DMS 273 (cell line): ENCODE measurements around the gene TJP2.

ENCODE experiments used
- DNase-seq: peaks from one replicate; lab custom pipeline; 2025; ENCODE audit not compliant: unreplicated experiment; lab: John Stamatoyannopoulos, UW

Gene TJP2

DNA sequence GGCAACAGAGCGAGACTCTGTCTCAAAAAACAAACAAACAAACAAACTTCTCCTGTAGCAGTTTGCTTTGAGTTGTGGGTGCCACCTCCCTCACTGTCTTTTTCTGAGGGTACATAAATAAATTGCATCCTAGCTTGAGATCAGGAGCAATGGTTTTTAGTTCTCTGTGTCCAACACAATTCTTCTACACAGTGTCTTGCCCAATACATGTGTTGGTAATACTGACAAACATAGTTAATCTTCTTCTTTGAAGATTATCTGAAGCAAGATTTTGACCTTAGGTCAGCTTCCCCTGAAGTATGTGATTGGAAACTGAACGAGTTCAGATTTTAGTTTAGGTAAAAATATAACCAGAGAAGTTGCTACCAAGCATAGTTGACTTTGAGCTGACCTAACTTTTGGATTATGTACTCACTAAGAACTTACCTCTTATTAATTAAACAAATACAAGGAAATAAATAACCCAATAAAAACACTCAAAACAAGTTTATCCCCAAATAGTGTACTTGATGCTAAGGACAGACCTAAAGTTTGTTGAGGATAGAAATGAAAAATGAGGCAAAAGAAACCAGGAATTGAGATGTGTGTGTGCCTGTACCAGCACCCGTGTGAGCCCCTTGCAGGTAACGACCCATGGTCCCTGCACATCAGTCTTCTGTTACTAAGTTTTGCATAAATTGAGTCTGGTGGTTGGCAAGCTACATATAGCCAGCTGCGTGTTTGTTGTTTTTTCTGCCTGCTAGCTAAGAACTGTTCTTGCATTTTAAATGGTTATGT is 16.2 kb downstream of the TJP2 start:
- peak; percentile 40 for DNase-seq

DNA sequence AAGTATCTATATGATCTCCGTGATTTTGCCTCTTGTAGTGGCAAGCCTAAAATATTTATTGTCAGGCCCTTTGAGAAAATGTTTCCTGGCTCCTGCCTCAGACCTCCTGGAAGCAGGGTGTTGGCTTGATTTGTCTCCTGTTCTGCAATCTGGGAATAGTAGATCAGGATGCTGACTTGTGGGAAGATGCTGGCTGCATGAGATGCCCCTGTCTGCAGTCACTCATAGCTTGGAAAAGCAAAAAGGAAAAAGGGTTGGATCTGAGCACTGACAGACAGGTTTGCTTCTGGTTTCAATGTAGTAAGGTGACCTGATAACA is 16.7 kb downstream of the TJP2 start:
- peak; percentile 39 for DNase-seq

DNA sequence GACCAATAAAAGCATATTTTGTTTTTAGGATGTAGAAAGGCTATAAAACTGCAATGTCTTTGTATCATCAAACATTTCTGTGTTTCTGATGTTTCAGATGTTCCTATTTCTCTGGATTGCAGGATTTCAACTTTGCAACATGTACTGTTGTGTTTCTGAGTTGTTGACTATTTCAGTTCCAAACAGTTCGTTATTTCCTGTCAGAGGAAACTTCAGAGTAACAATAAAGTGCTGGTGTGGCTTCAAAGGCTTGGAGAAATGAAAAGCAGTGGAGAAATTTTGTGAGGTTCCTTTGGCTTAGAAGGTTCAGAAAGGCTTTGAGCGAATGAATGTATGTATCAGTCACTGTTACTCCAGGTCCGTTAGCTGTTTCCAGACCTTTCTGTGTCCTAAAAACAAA is 17.2 kb downstream of the TJP2 start:
- DNase-seq = no peak

DNA sequence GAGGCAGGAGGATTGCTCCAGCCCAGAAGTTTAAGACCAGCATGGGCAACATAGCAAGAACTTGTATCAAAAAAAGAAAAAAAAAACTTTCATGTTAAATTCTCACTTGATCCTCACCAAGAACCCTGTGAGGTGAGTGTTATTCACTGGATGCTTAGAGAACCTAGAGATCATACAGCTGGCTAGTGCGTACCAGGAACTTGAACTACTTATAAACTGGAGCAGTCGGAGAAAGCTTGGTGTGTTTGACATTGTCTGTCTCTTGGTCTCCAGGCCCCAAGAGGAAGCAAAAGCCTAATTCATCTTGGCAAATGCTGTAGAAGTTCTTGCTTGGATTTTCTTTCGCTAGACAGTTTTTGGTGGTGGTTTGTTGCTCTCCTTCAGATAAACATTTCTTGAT is 18.1 kb downstream of the TJP2 start:
- no peak for DNase-seq

DNA sequence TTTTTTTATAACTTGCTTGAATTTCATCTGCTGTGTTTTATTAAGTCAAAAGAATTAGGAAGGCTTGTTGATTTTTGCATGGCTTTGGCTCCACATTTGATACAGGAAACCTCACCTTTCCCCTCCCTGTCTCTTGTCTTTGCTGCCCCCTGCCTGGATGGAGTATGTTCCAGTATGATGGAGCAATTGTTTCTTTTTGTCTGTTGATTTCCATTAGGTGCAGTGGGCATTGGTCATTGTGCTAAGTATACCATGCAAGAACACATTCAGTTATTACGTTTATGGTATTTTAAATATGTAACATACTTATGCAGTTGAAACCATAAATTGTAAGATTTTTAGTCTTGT is 19.6 kb downstream of the TJP2 start:
- peak; percentile 50 for DNase-seq

DNA sequence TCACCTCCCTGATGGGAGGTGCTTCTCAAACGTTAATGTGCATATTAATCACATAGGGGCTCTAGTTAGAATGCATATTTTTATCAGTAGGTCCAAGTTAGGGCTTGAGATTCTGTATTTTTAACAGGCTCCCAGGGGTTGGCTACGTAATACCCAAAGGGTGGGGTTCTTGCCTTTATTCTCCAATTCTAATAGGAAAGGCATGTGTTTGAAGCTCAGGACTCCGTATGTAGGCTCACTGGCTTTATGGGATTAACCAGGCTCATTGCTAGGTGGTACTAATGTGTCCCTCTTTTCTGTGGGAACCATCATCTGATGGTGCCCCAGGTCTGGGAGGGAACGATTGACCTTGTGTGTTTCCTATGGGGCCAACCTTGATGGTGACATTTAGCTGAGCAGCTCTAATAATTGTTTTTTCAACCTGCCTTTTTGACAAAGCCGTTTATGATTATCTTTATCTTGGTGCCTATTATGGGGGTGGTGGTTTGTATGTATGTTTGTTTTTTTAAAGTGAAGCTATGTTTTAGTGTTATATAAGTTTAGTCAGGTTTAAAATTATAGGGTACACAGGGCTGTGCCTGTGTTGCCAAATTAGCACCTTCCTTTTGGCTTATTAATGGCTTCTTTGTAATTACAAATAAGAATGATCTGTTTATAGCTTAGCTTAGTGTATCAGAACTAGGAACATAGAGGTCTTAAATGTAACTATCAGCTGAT is 20.8 kb downstream of the TJP2 start:
- DNase-seq = no peak

DNA sequence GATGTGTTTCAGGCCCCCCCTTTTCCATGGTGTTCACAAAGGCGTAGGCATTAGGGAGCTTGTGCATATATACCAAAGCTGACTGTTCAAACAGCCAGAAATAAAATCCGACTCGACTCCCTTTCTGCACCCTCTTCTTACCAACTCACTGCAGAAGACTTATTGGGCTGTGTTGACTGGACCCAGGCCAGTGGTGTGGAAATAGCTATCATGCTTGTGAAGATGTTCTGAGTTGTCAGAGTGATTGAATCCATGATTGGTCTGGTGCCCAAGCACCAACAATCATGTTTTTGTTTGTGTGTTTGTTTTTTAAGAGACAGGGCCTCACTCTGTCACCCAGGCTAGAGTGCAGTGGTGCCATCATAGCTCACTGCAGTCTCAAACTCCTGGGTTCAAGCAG is 21.6 kb downstream of the TJP2 start:
- no peak for DNase-seq

DNA sequence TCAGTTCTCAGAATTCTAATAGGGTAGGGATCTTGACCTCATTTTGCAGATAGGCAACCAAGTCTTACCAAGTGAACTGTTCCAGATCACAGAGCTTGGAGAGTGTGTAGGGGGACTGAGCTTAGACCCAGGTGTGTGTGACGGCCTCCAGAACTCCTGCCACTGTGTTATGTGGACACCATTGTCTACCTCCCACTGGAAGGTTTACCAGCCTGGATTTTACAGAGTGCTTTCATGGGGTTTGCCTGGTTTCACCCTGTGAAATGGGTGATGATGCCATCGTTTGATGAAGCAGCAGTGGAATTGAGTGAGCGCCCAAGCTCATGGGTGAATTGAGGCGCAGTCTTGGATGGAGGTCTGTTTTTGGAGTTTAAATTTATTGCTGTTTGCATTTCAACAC is 23.6 kb downstream of the TJP2 start:
- no peak for DNase-seq

DNA sequence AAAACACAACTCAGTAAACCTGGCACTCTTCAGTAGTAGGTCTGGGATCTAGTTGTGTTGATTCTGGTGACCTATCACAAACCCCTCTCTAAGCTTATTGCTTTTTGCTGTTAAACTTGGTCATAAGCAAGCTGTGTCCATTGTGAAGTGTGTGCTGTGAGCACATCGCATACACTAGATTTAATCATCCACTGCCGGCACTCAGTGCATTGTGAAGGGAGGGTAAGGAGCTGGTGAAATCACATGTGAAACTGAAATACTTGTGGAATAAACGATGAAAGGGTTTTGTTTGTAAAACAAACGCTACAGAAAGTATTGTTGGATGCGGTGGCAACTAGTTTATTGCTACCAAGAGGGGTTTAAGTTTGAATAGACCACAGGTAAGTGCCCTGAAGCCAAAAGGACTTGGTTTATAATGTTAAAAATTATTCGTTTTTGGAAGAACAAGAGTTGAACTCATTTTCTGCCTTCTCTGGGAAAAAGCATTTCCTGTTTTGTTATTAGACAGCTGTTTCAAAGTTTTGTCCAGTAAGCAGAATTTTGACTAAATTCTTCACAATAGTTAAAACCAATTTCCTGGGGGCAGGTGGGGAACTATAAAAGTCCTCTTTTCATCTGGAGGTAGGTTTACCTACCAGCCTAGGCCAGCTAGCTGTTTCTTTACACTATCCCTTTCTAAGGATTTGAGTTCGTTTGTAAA is 24.6 kb downstream of the TJP2 start:
- no peak for DNase-seq

DNA sequence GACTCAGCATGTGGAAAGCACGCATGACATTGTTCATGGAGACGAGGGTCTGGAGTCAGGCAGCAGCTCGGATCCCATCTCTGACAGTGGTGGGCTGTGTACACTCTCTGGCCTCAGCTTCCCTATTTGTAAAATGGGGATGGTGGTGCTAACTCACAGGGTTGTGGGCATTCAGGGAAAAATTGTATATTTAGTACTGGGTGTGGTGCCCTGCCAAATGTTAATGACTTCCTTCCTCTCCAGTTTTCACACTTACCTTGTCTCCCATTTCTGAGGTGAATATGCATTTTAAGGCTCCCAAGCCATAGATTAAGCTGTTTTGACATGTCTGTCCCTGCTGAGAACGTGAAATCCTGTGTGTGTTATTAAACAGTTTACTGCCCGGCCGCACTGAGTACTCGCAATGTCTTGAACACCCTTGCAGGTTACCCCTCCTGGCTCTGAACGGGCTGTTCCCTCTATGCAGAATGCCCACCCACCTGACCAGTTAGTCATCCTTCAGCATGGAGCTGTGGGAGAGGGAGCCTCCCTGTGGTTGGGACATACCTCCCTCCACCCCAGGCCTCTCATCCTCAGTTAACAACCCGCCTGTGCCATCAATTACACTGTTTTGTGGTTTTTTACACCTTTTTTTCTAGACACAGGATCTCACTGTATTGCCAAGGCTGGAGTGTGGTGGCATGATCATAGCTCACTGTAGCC is 25.8 kb downstream of the TJP2 start:
- no peak for DNase-seq

DNA sequence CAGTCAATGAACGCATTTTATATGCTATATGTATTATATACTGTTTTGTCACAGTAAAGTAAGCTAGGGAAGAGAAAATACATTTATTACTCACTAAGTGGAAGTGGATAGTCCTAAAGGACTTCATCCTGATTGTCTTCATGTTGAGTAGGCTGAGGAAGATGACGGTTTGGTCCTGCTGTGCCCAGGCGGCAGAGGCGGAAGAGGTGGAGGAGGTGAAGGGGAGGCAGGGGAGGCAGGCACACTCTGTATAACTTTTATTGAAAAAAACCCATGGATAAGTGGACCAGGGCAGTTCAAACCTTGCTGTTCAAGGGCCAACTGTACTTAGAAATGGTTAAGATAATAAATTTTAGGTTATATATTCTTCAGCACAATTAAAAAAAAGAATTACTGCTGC is 28.5 kb downstream of the TJP2 start:
- no peak for DNase-seq

DNA sequence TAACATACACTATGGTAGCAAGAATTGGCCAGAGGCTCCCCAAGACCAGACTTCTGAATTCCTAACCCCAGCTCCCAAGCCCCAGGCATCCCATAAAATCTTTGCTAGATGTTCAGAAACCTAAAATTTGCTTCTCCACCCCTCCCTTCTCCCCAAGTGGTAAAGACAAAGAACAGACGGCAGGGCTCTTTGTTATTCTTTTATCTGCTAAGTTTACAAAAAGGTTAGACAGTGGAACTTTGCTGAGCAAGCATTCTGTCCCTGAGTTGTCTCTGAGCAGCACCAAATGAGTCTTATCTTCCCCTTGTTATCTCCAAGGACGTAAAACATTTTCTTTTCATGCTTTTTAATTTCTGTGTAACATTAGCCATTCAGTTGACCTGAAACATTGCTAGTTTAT is 30.2 kb downstream of the TJP2 start:
- DNase-seq = no peak

DNA sequence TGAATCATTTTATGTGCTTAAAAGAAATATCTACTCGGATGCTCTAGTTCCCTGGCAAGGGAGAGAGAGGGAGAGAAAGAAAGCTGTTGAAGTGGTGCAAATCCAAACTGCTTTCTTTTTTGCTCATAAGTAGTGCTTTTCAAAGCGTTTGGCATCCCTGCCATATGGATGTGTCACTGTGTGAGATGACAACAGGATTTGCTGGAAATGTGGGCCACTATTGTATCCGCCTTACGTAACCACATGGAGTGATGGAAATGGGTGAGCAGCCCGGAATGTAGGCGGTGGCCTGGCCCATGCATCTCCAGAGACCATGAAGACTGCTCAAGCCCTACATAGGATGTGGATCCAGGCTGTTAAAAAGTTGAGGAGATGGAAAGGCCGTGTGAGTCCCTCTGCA is 30.8 kb downstream of the TJP2 start:
- no peak for DNase-seq

DNA sequence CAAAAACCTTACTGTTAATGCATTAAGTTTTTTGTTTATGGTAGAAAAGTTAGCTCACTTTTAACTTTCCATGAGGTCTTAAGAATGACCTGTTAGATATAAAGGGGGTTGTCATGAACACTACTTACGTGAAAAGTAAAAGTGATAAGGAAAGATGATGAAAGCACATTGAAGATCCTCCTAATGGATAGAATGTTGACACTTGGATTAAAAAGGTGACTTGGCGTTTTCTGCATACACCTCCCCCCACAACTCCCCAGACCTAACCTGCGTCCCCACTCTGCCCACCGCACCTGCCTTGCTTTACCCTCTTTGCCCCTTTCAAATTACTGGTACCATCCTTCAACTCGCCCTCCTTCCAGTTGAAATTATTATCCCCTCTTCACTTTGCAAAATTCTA is 32.0 kb downstream of the TJP2 start:
- no peak for DNase-seq

DNA sequence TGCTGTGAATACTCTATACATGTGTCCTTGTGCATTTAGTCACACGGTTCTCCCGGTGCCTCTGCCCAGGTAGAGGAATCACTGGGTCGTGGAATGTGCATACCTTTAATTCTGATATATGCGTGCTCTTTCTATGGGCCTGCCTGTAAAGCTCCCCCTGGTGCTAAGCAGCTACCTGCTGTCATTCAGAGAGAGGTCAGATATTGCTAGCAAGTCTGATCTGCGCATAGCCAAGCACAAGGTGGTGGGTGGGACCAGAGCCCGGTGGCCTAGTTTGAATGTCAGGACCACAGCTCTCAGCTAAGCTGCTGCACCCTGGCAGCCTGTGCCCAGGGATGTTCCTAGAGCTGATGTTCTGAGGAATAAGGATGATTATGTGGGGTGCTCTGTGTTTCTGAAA is 33.4 kb downstream of the TJP2 start:
- no peak for DNase-seq

DNA sequence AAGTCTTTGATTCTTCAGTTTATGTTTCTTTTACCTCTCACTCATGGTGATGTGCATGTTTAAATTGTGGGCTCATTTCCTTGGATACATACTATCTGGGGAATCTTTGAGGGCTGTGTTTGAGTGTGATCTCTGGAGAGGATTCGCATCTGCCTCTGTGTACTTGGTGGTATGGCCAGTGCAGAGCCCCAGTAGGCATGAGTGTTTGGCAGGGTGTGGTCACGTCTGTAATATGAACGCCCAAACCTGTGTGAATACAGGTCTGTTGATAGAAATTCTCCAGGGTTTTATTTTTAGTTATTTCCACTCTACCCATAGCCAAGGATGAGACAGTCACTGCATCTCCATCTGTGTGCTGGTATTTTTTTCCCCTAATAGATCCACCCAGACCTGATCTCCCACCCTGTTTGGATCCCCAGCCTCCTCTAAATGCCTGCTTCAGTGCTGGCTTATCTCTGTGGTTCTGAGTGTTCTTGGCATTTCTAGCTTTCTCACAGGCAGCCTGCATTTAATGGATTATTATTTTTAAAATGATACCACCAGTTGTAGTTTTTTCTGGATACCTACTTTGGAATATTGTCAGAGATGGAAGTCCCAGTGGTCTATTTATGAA is 37.5 kb downstream of the TJP2 start:
- DNase-seq = no peak

DNA sequence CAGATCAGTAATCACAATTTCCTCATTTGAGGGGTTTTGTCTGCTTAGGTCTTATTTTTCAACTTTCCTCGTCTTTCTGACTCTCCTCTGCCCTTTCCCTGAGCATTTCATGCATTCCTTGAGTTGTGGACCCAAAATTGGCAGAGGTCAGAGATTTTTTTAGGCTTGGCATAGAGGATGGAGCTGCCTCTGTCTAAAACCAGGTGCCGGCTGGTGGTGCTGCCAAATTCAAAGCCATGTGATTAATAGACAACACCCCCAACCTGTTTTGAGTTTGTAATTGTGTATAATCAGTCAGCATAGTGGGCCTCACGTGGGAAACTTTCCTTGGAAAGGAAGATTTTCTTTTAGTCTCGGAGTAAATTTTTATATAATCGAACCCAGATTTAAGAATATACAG is 39.6 kb downstream of the TJP2 start:
- DNase-seq = no peak

DNA sequence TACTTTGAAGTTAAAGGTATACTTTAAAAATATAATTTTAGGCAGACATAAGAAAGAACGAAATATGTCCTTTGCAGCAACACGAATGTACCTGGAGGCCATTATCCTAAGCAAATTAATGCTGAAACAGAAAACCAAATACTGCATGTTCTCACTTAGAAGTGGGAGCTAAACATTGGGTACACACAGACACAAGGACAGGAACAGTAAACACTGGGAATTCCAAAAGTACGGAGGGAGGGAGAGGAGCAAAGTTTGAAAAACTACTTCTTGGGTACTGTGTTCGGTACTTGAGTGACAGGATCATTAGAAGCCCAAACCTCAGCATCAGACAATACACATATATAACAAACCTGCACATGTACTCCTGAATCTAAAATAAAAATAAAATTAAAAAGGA is 40.9 kb downstream of the TJP2 start:
- DNase-seq = no peak

DNA sequence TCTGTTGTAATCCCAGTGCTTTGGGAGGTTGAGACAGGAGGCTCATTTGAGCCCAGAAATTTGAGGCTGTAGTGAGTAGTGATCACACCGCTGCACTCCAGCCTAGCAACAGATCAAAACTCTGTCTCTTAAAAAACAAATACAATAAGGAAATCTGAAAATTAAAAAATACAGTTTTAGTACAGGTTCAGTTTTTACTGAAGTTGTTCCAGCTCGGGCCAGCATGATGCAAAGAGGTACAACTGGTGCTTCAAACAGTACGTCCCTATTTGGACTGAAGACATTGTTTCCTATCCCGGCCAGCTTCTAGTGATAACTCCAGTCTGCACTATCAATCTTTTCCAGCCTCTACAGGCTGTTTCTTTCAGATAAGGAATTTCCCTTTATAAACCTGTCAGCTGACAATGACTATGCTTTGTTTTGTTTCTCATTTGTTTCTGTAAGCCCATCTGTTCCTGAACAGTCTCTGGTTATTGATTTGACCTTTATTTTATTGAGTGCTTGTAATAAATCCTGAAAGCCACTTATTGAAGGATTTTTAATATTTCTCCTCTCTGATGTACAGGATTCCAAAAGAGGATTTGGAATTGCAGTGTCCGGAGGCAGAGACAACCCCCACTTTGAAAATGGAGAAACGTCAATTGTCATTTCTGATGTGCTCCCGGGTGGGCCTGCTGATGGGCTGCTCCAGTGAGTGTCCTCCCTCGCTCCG is 41.9 kb downstream of the TJP2 start:
- DNase-seq = no peak

DNA sequence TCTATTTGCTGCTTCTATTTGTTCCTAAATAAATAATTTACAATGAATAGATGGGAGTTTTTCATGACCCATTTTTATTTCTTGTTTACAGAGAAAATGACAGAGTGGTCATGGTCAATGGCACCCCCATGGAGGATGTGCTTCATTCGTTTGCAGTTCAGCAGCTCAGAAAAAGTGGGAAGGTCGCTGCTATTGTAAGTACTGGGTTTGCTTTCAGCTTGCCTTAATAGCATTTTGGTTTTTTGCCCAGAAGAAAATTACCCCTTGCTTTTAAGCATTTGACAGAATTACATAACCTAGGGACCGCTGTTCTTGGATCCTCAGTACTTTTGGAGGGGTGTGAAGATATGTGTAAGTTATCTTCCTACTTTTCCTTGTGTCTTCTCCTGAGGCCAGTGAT is 44.1 kb downstream of the TJP2 start:
- DNase-seq = no peak

DNA sequence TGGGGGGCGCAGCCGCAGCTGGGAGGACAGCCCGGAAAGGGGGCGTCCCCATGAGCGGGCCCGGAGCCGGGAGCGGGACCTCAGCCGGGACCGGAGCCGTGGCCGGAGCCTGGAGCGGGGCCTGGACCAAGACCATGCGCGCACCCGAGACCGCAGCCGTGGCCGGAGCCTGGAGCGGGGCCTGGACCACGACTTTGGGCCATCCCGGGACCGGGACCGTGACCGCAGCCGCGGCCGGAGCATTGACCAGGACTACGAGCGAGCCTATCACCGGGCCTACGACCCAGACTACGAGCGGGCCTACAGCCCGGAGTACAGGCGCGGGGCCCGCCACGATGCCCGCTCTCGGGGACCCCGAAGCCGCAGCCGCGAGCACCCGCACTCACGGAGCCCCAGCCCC is 47.0 kb downstream of the TJP2 start:
- DNase-seq = no peak
